Keratinocyte (primary cell): ENCODE results near the gene HECTD4.

Source experiments
- EZH2 ChIP-seq: IDR thresholded peaks from one replicate; pipeline ENCODE4 v1.6.1; 2012; ENCODE audit warnings: inconsistent platforms, mild to moderate bottlenecking, low read length, moderate library complexity
- TF ChIP-seq, protein P1 (sequence below), 3 experiments: IDR thresholded peaks in 1 of 3; conservative IDR thresholded peaks in 1 of 3; optimal IDR thresholded peaks in 1 of 3; 2 replicates in 2 of 3; 3 replicates in 1 of 3; pipeline versions ENCODE3 to v1.5.1; 2011; ENCODE audit warnings: low read length in 3 of 3, mild to moderate bottlenecking in 3 of 3, moderate library complexity in 2 of 3, control low read depth in 1 of 3, inconsistent platforms in 1 of 3; ENCODE audit not compliant: insufficient read depth in 2 of 3; ENCODE audit errors: extremely low read depth in 1 of 3

DNA sequence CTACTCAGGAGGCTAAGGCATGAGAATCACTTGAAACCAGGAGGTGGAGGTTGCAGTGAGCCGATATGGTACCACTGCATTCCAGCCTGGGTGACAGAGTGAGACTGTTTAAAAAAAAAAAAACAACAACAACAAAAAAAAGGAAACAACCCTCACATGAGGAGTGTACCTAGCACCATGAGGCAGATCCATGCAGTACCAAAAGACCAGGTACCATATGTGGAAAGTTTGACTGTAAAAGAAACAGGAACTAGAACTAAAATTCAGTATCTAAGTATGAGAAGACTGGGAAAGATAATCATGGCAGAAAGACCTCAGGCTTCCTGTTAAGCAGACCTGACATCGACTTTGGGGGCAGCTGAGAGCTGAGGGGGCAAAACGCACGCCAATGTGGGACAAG lies 201.8 kb downstream of the HECTD4 start:
- TF ChIP-seq, protein P1, sequence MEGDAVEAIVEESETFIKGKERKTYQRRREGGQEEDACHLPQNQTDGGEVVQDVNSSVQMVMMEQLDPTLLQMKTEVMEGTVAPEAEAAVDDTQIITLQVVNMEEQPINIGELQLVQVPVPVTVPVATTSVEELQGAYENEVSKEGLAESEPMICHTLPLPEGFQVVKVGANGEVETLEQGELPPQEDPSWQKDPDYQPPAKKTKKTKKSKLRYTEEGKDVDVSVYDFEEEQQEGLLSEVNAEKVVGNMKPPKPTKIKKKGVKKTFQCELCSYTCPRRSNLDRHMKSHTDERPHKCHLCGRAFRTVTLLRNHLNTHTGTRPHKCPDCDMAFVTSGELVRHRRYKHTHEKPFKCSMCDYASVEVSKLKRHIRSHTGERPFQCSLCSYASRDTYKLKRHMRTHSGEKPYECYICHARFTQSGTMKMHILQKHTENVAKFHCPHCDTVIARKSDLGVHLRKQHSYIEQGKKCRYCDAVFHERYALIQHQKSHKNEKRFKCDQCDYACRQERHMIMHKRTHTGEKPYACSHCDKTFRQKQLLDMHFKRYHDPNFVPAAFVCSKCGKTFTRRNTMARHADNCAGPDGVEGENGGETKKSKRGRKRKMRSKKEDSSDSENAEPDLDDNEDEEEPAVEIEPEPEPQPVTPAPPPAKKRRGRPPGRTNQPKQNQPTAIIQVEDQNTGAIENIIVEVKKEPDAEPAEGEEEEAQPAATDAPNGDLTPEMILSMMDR (optimal IDR thresholded peaks at IDR 0.05 in 1 of 3, IDR thresholded peaks at IDR 0.05 in 1 of 3, conservative IDR thresholded peaks at IDR 0.05 in 1 of 3; ENCODE audit: extremely low read depth in 1 of 3, insufficient read depth in 2 of 3, low read length in 3 of 3) = no peak
- TF ChIP-seq EZH2 = no peak
